Measurements from ENCODE around the gene WHAMM.
"Not testable (repeated sequence)": the region's sequence is repeated elsewhere in the genome, so short reads cannot be mapped to it uniquely, and the experiment has no call there.

The WHAMM gene

GRCh38 chr15:82839136-82839535 is 29.7 kb downstream of the WHAMM start:
- DNase-seq, result no peak

- DNase-seq, result no peak
Measured at GRCh38 chr15:82840166-82840565, 30.7 kb downstream of the WHAMM start.

- DNase-seq, result no peak
Measured at GRCh38 chr15:82843566-82843965, 34.1 kb downstream of the WHAMM start.

GRCh38 chr15:82845686-82846085 is 36.3 kb downstream of the WHAMM start:
- DNase-seq, result no peak

- DNase-seq, result no peak
Measured at GRCh38 chr15:82846621-82847020, 37.2 kb downstream of the WHAMM start.

- DNase-seq, result no peak
Measured at GRCh38 chr15:82847703-82848102, 38.3 kb downstream of the WHAMM start.

- DNase-seq, result no peak
Measured at GRCh38 chr15:82848241-82848993, 39.0 kb downstream of the WHAMM start.

- peak; percentile 57 for DNase-seq
Measured at GRCh38 chr15:82849556-82850512, 40.4 kb downstream of the WHAMM start.

GRCh38 chr15:82850731-82851130 is 41.3 kb downstream of the WHAMM start:
- no peak for DNase-seq

GRCh38 chr15:82851306-82851850 is 42.0 kb downstream of the WHAMM start:
- DNase-seq, result no peak

GRCh38 chr15:82851981-82852511 is 42.6 kb downstream of the WHAMM start:
- no peak for DNase-seq

- no peak for DNase-seq
Measured at GRCh38 chr15:82852941-82853561, 43.6 kb downstream of the WHAMM start.

- no peak for DNase-seq
Measured at GRCh38 chr15:82854554-82854953, 45.1 kb downstream of the WHAMM start.

- no peak for DNase-seq
Measured at GRCh38 chr15:82855286-82856100, 46.1 kb downstream of the WHAMM start.

- DNase-seq, result no peak
Measured at GRCh38 chr15:82856397-82857170, 47.2 kb downstream of the WHAMM start.

- DNase-seq, result no peak
Measured at GRCh38 chr15:82858932-82859331, 49.5 kb downstream of the WHAMM start.

GRCh38 chr15:82862886-82863285 is 53.5 kb downstream of the WHAMM start:
- no peak for DNase-seq

- DNase-seq, result no peak
Measured at GRCh38 chr15:82864967-82865366, 55.5 kb downstream of the WHAMM start.

GRCh38 chr15:82865581-82865980 is 56.2 kb downstream of the WHAMM start:
- not testable (repeated sequence) for DNase-seq

GRCh38 chr15:82865981-82866380 is 56.6 kb downstream of the WHAMM start:
- DNase-seq, result not testable (repeated sequence)

GRCh38 chr15:82870727-82871320 is 61.4 kb downstream of the WHAMM start:
- DNase-seq, result peak; percentile 64

All from NCI-H2227 treated with DMSO at 0.1 percent for 48 hours (cell line).